GM12878 (cell line): ENCODE measurements around the gene LPCAT4.
"Not testable (repeated sequence)": the region's sequence is repeated elsewhere in the genome, so short reads cannot be mapped to it uniquely, and the experiment has no call there.

Source experiments
- BHLHE40 ChIP-seq, 2 experiments: fragments of 450-650 bp in 1 of 2; IDR thresholded peaks; 2 replicates each; pipeline ENCODE4 v1.6.1; 2011 to 2017; ENCODE audit warnings: low read depth in 2 of 2, borderline replicate concordance in 1 of 2, improper control_type of control experiment in 1 of 2, low read length in 1 of 2, mild to moderate bottlenecking in 1 of 2
- HDAC2 ChIP-seq: fragments of 200-600 bp; sonication (generic); IDR thresholded peaks from 2 replicates; pipeline ENCODE4 v1.6.1; 2017
- RB1 ChIP-seq: fragments of 450-650 bp; formaldehyde crosslinking; IDR thresholded peaks from 2 replicates; pipeline ENCODE4 v1.6.1; 2017; ENCODE audit warnings: mild to moderate bottlenecking, borderline replicate concordance
- TCF3 ChIP-seq: IDR thresholded peaks from 2 replicates; pipeline ENCODE4 v1.6.1; 2012; ENCODE audit warnings: low read depth, mild to moderate bottlenecking, low read length, borderline replicate concordance; ENCODE audit not compliant: insufficient read depth
- TF ChIP-seq, protein P1 (sequence below), 3 experiments: IDR thresholded peaks in 2 of 3; conservative IDR thresholded peaks in 1 of 3; 2 replicates each; pipeline ENCODE4 v1.5.1; 2011; ENCODE audit warnings: low read depth in 3 of 3, low read length in 3 of 3, mild to moderate bottlenecking in 3 of 3, control low read depth in 2 of 3, moderate library complexity in 2 of 3, inconsistent platforms in 1 of 3, mixed read lengths in 1 of 3; ENCODE audit not compliant: control insufficient read depth in 2 of 3, insufficient read depth in 1 of 3; ENCODE audit errors: extremely low read depth in 1 of 3
- TF ChIP-seq, protein P2 (sequence below): IDR thresholded peaks from 2 replicates; pipeline ENCODE4 v1.6.1; 2012; ENCODE audit warnings: low read depth, low read length, improper control_type of control experiment

DNA sequence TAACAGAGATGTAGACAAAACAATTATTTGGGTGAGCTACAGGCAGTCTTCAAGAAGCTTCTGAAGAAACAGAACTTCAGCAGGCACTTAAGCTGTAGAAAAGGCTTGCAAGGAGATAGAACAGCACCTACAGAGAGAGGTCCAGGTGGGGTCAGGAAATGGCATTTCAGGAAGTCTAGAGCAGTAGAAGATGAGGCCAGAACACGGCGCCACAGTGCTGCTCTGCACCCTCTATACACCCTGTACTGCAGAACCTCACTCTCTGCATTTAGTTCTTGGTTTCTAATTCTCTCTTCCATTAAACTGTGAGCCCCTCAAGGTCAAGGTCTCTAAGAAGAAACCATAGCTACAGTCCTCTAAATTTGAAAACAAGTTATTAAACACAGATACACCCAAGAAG, 26.0 kb upstream of the LPCAT4 start:
- TF ChIP-seq HDAC2; TCF3; BHLHE40 (IDR thresholded peaks at IDR 0.05; ENCODE audit: borderline replicate concordance in 1 of 2, low read depth in 2 of 2, low read length in 1 of 2); RB1: not testable (repeated sequence)
- TF ChIP-seq, protein P1, sequence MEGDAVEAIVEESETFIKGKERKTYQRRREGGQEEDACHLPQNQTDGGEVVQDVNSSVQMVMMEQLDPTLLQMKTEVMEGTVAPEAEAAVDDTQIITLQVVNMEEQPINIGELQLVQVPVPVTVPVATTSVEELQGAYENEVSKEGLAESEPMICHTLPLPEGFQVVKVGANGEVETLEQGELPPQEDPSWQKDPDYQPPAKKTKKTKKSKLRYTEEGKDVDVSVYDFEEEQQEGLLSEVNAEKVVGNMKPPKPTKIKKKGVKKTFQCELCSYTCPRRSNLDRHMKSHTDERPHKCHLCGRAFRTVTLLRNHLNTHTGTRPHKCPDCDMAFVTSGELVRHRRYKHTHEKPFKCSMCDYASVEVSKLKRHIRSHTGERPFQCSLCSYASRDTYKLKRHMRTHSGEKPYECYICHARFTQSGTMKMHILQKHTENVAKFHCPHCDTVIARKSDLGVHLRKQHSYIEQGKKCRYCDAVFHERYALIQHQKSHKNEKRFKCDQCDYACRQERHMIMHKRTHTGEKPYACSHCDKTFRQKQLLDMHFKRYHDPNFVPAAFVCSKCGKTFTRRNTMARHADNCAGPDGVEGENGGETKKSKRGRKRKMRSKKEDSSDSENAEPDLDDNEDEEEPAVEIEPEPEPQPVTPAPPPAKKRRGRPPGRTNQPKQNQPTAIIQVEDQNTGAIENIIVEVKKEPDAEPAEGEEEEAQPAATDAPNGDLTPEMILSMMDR (IDR thresholded peaks at IDR 0.05 in 2 of 3, conservative IDR thresholded peaks at IDR 0.05 in 1 of 3; ENCODE audit: control insufficient read depth in 2 of 3, extremely low read depth in 1 of 3, insufficient read depth in 1 of 3, low read depth in 3 of 3, low read length in 3 of 3) = not testable (repeated sequence)
- TF ChIP-seq, protein P2, sequence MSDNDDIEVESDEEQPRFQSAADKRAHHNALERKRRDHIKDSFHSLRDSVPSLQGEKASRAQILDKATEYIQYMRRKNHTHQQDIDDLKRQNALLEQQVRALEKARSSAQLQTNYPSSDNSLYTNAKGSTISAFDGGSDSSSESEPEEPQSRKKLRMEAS = not testable (repeated sequence)
